ENCODE measurements around the gene SPG7.
A peak's percentile ranks its signal among the peaks of the same experiment; 100 is the strongest.

The SPG7 gene

GRCh38 chr16:89485701-89486246 lies 22.4 kb upstream of the SPG7 start:
- DNase-seq (ENCODE audit: low spot score), result no peak

DNA sequence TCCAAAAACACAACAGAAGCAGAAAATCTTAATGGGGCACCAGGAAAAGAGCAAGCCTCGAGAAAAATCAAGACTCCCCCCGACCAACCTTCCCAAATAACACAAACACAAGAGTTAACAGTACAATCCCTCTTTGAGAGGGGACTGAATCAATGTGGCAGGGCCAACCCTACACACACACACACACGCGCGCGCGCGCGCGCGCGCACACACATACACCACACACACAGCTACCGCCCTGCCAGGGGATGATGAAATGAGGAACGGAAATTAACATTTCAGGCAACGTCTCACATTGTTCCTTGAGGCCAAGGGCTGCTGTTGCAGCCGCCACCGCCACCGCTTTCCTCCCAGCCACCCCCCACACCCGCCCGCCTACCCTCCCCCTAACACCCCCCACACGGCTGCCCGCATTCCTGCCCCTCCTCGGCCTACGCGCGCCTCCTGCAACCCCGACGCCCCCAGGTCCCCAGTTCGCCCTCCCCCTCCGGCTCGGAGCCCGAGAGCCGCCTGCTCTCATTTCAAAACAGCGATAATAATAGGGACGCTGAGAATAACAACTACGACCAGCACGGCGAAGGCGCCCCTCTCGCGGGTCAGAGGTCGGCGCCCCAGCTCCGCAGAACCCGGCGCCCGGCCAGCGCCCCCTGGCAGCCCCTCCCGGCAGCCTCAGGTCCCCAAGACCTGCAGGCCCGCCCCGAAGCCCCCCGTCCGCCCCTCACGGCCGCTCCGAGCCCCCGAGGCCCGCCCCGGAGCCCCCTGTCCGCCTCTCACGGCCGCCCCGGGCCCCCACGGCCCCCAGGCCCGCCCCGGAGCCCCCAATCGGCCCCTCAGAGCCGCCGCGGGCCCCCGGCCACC lies 18.9 kb upstream of the SPG7 start:
- DNase-seq (ENCODE audit: low spot score), result peak; percentile 79

DNA sequence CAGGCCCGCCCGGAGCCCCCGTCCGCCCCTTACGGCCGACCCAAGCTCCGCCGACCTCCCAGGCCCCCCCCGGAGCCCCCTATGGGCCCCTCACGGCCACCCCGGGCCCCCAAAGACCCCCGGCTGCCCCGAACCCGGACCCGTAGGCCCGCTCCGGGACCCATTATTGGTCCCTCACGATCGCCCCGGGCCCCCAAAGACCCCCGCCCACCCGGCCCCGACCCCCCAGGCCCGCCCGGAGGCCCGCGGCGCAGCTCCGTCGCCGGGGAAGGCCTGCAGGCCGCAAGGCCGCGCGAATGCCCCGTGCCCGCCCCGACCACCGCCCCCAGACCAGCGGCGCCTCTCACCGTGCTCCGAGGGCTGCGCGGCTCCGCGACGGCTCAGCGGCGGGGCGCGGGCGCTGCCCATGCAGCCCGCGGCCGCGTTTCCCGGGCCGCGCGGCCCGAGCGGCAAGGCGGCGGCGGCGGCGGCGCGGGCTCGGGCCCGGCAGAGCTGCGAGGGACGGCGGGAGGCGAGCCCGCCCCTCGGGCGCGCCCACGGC lies 18.2 kb upstream of the SPG7 start:
- DNase-seq (ENCODE audit: low spot score), result no peak

DNA sequence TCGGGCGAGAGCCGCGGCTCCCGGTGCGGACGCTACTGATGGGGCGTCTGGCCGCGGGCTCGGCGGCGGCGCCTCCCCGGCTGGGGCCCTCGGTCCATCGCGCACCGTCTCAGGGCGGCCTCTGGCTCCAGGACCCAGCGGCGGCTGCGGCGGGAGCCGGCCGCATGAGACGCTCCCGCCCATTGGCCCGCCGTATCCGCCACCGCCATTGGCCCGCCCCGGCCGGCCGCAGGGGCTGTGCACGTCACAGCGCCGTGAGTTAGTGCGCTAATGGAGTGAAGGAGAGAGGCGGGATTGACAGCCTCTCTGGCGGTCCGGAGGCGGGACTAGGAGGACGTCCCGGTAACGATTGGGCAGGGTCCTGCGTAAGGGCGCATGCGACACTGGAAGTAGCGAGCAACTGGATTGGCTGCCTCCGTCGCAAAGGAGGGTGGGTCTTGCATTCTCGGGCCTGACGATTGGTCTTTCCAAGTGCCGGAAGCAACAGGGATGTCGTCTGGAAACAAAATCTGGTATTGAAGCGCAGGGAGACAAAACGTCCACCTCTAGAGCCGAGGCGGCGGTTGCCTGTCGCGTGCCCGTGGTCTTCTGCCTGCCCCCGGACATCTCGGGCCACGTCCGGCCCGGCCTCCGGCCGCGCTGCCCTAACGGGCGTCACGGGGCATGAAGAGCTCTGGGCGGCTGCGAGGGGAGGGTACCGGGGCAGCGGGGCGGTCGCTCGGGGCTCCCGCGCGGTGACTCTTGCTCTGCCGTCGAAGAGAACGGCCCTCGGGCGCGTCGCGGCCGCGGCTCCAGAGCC lies 17.6 kb upstream of the SPG7 start, which contains the start of gene ANKRD11:
ANKRD11 (minus strand) TSS at position 123 of the 799 bp plus-strand sequence. CDS start 173,542 bp downstream, outside the sequence.
- DNase-seq (ENCODE audit: low spot score), result peak; percentile 100

- DNase-seq (ENCODE audit: low spot score), result peak; percentile 3
Observed at GRCh38 chr16:89491238-89491869, 16.8 kb upstream of the SPG7 start.

DNA sequence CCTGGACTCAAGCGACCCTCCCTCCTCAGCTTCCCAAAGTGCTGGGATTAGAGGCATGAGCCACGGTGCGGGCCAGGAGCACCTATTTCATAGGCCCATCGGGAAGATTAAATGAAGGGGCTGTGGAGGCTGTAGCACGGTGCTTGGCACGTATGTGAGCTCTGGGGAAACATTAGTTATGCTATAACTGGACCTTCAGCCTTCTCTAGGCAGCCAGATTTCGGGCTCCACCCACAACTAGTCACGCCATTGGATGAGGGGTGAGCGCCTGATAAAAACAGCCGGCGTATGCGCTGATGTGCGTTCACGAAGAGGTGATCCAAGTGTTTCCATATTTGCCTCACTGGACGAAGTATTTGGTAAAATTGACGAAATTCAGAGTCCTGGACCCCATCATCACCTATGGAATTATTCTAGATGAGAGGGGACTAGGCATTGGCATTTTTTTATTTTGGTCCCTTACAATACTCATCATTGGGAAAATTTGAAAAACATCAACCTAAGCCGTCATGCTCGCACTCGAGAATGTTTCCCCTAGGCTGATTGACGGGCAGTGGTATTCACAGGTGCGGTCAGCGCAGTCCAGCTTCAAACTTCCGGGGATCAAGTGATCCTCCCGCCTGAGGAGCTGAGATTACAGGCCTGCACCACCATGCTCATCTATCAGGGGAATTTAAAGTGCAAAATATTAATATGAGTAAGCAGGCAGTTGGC lies 16.1 kb upstream of the SPG7 start:
- DNase-seq (ENCODE audit: low spot score), result peak; percentile 1

DNA sequence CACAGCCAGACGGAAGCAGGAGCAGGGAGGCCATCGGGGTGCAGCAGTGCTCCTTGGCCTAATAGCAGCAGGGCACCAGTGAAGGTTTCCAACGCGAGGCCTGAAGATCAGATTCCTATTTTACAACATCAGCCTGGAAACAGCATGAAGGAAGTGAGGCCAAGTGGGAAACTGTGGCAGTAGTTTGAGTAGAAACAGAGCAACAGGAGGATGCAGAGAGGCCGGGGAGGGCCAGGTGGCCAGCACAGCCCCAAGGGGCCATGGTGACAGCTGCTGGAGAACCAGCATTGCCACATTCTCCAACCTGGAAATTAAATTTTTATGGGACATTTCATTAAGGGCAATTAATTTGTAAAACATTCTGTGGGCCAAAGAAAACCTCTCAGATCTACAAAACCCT lies 14.4 kb upstream of the SPG7 start:
- DNase-seq (ENCODE audit: low spot score), result peak; percentile 1

DNA sequence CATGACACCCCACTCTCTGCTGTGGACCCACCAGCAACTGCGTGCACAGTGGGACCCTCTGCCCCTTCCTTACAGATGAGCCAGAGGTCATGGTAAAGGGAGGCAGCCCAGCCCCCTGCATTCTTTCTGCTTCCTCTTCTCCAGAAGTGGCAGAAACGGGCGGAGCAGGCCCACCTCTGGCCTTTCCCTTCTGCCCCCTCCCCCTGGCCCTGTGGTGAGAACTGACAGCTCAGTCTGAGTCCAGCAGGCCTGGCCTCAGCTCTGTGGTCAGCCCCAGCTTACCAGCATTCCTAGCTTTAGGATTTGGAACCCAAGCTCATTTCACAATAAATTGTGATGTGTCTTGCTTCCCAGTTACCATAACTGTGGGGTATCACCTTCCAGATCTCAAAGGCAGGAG lies 13.1 kb upstream of the SPG7 start:
- DNase-seq (ENCODE audit: low spot score), result no peak

DNA sequence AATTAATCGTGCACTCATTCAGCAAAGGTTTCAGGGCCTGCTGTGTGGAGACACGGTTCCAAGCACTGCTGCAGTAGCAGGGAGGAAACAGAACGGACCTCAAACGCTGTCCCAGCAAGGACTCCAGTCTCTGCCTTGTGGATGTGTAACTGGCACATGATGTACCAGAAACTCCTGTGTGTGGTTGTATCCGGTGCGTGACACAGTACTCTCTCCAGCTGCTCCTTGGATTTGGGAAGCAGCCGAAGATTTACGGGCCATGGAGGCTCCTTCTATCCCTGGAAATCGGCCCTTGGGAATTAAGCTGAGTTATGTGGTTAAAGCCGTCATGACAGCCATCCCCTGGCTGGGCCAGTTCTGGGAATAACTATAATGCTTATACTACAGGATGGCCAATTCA lies 9.4 kb upstream of the SPG7 start:
- DNase-seq (ENCODE audit: low spot score), result no peak

DNA sequence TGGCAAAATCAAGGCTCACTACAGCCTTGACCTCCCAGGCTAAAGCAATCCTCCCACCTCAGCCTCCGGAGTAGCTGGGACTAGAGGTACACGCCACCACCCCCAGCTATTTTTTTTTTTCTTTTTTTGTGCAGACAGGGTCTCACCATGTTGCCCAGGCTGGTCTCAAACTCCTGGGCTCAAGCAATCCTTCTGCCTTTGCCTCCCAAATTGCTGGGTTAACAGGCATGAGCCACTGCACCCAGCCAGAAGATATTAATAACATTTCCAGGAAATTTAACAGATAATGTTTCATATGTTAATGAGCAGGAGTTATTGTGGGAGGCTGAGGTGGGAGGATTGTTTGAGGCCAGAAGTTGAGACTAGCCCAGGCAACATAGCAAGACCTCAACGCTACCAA lies 8.4 kb upstream of the SPG7 start:
- no peak for DNase-seq (ENCODE audit: low spot score)

GRCh38 chr16:89502081-89502843 lies 5.9 kb upstream of the SPG7 start:
- no peak for DNase-seq (ENCODE audit: low spot score)

DNA sequence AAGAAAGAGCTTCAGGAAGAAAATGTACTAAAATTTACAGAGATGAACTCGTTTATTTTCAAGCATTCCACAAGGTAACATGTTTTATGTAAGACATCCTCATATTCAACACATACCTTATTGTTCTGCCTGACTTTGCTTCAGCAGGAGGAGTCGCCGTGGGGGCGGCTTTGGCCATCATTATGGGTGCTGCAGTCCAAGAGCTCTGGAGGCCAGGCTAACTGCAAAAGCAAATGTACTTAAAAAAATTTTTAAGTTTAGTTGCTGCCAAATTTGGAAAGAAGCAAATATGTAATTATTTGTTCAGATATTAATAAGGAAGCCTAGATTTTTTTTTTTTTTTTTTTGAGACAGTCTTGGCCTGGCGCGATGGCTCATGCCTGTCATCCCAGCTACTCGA lies 4.1 kb upstream of the SPG7 start:
- DNase-seq (ENCODE audit: low spot score), result no peak

GRCh38 chr16:89505204-89506112 lies 2.7 kb upstream of the SPG7 start:
- peak; percentile 82 for DNase-seq (ENCODE audit: low spot score)

- no peak for DNase-seq (ENCODE audit: low spot score)
Observed at GRCh38 chr16:89506113-89506504, 2.1 kb upstream of the SPG7 start.

- DNase-seq (ENCODE audit: low spot score), result no peak
Observed at GRCh38 chr16:89506791-89507191, 1.4 kb upstream of the SPG7 start.

GRCh38 chr16:89507214-89507833 lies 879 bp upstream of the SPG7 start:
- no peak for DNase-seq (ENCODE audit: low spot score)

GRCh38 chr16:89510526-89510925 lies 2.3 kb downstream of the SPG7 start:
- DNase-seq (ENCODE audit: low spot score), result no peak

- DNase-seq (ENCODE audit: low spot score), result no peak
Observed at GRCh38 chr16:89511374-89511773, 3.2 kb downstream of the SPG7 start.

DNA sequence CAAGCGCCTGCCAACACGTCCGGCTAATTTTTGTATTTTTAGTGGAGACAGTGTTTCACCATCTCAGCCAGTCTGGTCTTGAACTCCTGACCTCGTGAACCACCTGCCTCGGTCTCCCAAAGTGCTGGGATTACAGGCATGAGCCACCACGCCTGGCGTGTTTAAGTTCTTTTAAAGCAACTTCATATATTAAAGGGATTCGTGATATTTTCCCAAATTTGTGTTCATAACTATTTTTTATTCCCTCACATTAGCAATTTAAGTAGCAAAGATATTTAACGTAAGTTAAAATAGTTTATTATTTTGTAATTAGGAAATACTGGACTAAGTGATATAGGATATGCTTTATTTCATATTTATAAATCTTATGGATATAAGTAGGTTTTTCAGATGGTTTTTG lies 4.2 kb downstream of the SPG7 start:
- no peak for DNase-seq (ENCODE audit: low spot score)

Data from hematopoietic multipotent progenitor cell treated with erythropoietin and hydrocortisone succinate and interleukin-3 and kit ligand, for 15 days (in vitro differentiated cells).